HTR-8/SVneo (cell line): Measurements from ENCODE around the gene DNAH9.

Source experiments
- DNase-seq: peaks from one replicate; pipeline ENCODE4 v3.0.0; 2011; ENCODE audit warnings: low spot score, mixed read lengths; ENCODE audit not compliant: insufficient read length
- FAIRE-seq: peaks from 2 replicates; lab custom pipeline; 2011; peaks lifted over from hg19 to GRCh38; lab: Jason Lieb, UNC

Gene DNAH9

DNA sequence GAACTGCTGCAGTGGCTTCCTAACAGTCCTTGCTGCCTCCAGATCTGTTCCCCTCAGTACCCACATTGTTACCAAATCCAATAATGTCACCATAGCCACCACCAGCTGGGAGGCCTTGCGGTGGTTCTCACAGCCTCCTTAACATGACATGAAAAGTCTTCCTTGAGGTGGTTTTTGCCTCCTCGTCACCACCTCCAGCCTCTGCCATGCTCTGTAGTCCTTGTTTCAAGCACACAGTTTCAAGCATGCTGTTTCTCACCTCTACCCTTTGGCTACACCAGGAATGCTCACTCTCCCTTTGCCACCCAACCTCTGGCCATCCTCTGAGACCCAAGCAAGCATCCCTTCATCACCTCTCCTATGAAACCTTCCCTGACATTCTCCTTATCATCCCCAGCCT, 47.2 kb downstream of the DNAH9 start:
- FAIRE-seq (no peak), DNase-seq (no peak)

DNA sequence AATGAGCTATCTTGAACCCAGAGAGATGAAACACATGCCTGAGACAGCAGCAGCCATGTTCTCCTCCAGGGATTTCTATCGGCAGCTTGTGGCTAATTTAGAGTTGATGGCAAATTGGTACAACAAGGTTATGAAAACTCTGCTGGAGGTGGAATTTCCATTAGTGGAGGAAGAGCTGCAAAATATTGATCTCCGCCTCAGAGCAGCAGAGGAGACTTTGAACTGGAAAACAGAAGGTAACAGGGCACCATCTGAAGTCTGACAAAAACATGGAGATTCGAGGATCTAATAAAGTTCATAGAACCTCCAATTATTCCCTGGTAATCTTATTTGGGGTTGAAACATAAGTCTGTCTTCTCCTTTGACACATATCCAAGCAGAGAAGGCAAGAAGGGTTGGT, 52.8 kb downstream of the DNAH9 start:
- DNase-seq (no peak), FAIRE-seq (no peak)

DNA sequence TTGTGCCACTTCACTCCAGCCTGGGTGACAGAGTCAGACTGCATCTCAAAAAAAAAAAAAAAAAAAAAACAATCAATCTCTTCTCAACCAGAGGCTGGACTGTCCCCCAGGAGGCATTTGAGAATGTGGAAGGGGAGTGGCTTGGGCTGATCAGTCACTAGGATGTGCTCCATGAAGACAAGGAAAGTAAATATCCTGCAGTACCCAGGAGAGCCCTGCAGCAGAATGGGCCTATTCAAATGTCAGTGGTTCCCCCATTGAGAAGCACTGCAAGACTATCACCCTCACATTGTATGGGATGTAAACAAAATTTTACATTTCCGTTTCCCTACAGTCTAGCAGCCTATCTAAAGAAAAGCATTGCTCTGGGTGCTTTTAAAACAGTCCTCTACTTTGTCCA, 70.3 kb downstream of the DNAH9 start:
- FAIRE-seq (no peak), DNase-seq (no peak)

DNA sequence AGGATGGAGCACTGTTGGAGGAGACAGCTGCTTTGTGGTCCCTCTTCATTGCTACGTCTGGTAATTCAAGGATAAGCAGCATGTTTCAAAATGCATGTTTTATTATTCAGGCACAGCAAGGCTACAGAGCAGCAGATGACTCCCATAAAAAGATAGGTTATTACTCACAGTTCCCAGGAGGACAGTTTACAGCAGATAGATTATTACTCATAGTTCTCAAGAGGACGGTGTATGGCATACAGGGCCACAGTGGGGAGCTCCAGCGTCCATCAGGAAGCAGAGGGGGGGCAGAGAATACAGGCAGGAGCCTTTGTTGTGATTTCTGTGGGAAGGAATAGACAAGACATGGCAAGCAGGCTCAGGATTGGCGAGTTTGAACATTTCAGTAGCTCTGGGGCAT, 72.9 kb downstream of the DNAH9 start:
- FAIRE-seq (no peak), DNase-seq (no peak)

GRCh38 chr17:11682646-11683045, 84.4 kb downstream of the DNAH9 start:
- no peak for DNase-seq
- FAIRE-seq: no peak

DNA sequence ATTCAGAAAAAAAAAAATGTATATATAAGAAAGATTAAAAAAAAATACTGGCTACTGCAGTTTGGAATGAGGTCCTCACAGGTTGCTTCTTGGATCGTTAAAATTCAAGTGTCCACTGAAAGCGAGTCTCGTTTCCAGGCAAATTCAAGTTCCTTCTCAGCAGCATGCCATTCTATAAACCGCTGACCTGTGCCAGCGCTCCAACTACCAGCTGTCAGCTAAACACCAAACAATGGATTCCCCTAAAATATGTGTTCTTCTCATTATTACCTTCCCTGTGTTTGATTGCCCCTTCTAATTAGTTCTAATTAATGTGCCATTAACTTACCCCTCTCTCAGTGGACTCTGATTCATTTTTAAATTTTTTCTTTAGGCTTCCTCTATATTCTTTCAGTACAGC, 92.4 kb downstream of the DNAH9 start:
- no peak for DNase-seq
- no peak for FAIRE-seq

DNA sequence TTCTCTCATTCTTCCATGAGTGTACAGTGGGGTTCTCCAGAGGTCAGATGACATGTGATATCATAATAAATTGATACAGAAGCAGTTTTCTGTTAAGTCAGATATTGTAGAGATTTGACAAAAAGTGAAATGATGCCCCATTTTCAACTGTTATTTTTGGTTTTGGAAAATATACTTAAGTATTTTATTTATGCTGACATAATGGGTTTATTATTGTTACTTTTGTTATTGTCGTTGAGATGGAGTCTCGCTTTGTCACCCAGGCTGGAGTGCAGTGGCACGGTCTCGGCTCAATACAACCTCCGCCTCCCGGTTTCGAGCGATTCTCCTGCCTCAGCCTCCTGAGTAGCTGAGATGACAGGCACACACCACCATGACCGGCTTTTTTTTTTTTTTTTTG, 94.4 kb downstream of the DNAH9 start:
- no peak for FAIRE-seq
- no peak for DNase-seq

GRCh38 chr17:11693284-11693683, 95.0 kb downstream of the DNAH9 start:
- FAIRE-seq (no peak), DNase-seq (no peak)

DNA sequence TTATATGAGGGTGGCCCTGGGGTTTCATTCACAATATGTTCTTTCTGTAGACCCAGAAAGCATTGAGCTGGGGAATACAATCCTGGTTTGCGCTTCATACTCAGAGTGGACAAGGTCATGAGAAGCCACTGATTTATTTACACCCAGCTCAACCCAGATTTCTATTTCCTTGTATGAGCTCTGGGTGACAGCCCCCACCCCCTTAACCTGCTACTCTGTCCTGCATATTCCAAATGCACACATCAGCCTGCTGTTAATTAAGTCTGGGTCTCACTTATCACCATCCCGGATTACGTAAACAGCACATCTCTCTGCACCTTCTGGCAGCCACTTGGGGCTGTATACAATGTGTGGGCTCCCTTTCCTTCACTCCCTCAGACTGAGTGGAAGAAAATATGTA, 102.4 kb downstream of the DNAH9 start:
- no peak for DNase-seq
- FAIRE-seq: no peak

DNA sequence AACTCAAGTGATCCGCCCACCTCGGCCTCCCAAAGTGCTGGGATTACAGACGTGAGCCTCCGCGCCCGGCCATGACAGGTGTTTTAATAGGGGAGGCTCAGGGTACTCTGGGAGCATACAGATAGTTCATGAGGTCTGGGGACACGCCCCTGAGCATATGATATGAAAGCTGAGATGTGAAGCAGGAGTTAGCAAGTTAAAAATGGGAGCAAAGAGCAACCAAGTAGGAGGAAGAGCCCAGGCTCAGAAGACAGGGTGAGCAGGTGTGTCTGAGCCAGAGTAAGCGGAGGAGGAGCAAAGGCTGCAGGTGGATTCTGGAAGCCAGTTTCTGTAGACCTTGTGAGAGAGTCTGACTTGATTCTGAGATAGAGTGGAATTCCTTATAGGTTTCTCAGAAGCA, 103.6 kb downstream of the DNAH9 start:
- FAIRE-seq (no peak), DNase-seq (no peak)

DNA sequence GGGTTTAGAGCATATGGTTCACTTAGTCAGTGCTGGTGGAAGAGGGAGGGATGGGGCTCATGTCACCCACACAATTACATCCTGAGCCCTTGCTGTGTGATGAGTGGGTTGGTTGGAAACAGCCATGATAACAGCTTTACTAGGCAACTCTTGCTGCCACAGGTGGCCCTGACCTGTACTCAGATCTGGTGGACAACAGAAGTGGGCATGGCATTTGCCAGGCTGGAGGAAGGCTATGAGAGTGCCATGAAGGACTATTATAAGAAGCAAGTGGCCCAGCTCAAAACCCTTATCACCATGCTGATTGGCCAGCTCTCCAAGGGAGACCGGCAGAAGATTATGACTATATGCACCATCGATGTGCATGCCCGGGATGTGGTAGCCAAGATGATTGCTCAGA, 105.8 kb downstream of the DNAH9 start:
- FAIRE-seq (no peak), DNase-seq (no peak)

- FAIRE-seq (no peak), DNase-seq (no peak)
These were observed 106.8 kb downstream of the DNAH9 start for GRCh38 chr17:11705111-11705510.

DNA sequence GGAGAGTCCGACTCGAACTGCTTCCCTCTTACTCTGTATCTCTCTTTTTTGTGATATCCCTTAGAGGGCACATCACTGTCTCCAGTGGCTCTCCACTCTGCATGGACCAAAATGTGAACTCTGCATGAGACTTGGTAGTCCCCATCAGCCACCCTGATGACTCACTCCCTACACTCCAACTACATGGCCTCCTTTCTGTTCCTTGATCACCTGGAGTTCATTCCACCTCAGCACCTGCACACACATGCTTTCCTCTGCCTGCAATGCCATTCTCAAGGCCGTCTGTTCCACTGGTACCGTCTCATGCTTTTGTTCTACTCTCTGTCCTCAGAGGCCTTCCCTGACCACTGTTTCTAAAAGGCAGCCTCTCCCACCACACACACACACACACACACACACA, 109.3 kb downstream of the DNAH9 start:
- FAIRE-seq (no peak), DNase-seq (no peak)

DNA sequence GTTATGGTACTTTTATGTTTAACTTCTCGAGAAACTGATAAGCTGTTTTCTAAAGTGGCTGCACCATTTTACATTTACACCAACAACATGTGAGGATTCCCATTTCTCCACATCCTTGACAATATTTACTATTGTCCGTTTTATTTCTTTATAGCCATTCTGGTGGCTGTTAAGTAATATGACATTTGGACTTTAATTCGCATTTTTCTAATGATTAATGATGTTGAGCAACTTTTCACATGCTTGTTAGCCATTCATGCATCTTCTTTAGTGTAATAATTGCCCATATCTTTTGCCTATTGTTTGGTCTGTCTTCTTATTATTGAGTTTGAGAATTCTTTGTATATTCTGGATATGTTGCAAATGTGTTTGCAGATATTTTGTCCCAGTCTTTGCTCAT, 114.2 kb downstream of the DNAH9 start:
- FAIRE-seq: no peak
- no peak for DNase-seq

DNA sequence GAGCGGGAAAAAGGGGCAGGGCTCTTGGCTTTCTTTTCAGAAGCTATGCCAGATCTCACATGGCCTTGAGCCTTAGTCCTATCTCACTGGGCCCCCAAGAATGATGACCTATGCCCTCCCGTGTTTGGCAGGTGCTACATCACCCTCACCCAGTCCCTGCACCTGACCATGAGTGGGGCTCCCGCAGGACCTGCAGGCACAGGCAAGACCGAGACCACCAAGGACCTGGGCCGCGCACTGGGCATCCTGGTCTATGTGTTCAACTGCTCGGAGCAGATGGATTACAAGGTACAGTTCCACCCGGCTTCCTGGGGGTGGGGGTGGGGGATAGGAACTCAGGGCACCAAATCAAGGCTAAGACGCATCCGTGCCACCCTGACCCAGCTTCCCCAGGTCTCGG, 120.9 kb downstream of the DNAH9 start:
- DNase-seq (no peak), FAIRE-seq (no peak)

DNA sequence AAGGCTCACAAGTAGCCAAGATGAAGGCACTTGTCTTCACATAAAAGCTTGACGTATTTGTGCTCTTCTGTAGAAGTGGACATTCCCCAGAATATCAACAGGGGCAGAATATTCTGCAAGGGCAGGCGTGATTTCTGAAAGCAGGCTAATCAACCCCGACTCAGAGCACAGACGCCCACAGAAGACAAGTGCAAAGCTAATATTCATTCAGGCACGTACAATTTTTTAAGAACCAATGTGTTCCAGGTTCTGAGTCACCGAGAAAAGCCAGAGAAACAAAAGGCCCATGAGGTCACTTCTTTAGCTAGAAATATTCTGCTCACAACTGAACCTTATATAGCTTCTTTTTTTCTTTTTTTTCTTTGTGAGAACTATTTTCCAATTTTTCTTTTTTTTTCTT, 121.6 kb downstream of the DNAH9 start:
- no peak for DNase-seq
- FAIRE-seq: no peak

DNA sequence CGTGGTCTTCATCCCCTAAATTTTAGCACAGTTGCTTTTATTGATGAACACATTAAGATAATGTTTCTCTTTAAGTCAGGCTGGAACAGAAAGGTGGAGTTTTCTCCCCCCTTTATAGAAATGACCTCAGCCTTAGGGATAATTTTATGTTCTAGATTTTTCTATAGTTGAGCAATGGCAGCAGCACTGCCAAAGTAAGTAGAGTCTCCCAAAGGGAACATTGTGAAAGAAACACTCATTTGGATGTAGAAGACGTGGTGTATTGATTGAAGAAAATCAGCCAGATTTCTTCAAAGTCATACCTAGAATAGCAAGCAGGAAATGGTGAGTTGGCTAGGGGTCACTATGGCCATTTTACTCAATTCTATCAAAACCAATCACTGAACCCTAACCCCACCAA, 122.5 kb downstream of the DNAH9 start:
- FAIRE-seq (no peak), DNase-seq (no peak)

- FAIRE-seq: peak; percentile 87
These were observed 132.5 kb downstream of the DNAH9 start for GRCh38 chr17:11730747-11731146.

DNA sequence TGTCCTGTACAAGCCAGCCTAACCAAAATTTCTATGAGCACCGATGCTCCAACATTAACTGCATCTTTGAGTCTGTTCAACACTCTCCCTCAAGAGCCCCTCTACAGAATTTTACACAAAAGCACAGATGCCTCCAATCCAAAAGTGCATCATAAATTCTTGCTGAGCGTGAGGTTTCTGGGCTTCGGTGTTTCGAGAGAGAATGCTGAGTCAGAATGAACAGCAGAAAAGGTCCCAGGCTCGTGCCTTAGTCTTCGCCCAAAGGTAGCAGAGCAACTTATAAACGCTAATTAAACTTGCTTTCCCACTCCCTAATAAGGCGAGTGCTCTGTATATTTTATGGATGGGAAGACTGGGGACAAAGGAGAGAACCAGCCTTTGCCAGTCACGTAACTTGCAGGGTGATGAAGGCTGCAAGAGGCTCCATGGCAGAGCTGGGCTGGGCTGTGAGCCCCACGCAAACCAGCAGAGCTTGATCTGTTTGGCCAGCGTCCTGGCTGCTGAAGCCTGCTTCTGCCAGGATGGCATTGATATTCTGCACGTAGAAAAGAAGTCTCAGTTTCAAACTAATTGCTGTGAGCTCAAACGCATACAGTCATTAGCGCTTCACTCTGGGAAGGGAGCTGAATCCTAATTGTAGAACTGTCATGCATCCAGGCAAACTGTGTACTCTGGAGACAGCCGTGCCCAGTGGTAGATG, 138.5 kb downstream of the DNAH9 start:
- no peak for FAIRE-seq
- DNase-seq: no peak

More at GRCh38 chr17:11730747-11731146, 132.5 kb downstream of the DNAH9 start:
- DNase-seq: no peak

DNA sequence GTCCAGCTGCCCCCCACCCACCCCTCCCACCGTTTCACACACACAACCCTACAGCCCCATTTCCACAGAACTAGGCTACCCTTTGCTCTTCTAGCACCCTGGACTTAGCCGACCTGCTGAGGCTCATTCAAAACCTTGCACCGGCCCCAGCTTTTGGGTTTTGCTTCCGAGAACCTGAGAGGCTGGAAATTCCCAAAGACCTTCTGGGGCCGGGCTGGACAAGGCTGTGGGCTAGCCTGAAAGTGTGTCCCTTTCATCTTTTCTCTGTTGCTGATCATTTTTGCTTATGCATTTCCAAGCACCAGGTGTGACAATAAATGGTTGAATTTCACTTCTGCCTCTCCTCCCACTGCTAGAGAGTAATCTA, 139.0 kb downstream of the DNAH9 start:
- DNase-seq: no peak
- FAIRE-seq: no peak

GRCh38 chr17:11738151-11738550, 139.9 kb downstream of the DNAH9 start:
- FAIRE-seq (no peak), DNase-seq (no peak)

DNA sequence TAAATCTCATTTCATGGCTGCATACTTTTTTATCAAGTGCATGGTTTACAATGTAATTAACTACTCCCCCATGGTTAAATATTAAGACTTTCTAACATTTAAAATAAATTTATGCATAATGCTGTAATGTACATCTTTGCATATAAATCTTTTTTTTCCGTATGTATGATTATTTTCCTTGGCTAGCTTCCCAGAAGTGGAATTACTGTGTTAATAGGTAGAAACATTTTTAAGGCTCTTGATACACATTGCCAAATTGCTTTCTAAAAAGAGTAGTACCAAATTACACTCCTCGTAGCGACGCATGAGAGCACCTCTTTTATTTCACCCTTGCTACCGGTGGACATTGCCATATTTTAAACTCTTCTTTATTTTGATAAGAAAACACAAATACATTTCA, 141.1 kb downstream of the DNAH9 start:
- FAIRE-seq (no peak), DNase-seq (no peak)

- DNase-seq: no peak
- no peak for FAIRE-seq
These were observed 141.6 kb downstream of the DNAH9 start for GRCh38 chr17:11739848-11740247.
